IMR-90 (cell line): ENCODE measurements around the gene CHORDC1. TPM values are rescaled to one million over a fixed set of nuclear protein-coding genes. Genes with fewer than 3 reads are reported as not detected.

Experiments
- ATAC-seq: fragments of 200-7000 bp; cut with Tn5 transposase; 2 replicates; pipeline ENCODE4 v1.9.1; 2020; ENCODE audit warnings: low read depth, mild to moderate bottlenecking, moderate library complexity
- BruUV-seq: library from RNA; stranded (reverse); fragments of 400-500 nt; replicated peaks from 2 replicates; lab custom pipeline; 2021; lab: Mats Ljungman, UMichigan
- CTCF ChIA-PET: fragments of 300-600 bp; formaldehyde crosslinking; extraction: SDS; loops from one replicate; lab custom pipeline; 2021; ENCODE audit warnings: antibody characterized with exemption; lab: Yijun Ruan, JAX
- POLR2A ChIA-PET: fragments of 300-600 bp; sonication (Branson Sonifier 250); formaldehyde crosslinking; loops from one replicate; lab custom pipeline; 2022; ENCODE audit warnings: antibody characterized with exemption; ENCODE audit not compliant: unreplicated experiment; lab: Charles Lee
- DNase-seq: peaks from one replicate; pipeline ENCODE4 v3.0.0; 2013
- H2AFZ ChIP-seq: replicated peaks from 2 replicates; pipeline ENCODE3; 2013; ENCODE audit warnings: low read length, mild to moderate bottlenecking; ENCODE audit not compliant: poor library complexity
- H2AK5ac ChIP-seq: 2 replicates; pipeline ENCODE4 v1.6.1; 2013; ENCODE audit warnings: low read depth, low read length, inconsistent platforms
- H2AK9ac ChIP-seq: replicated peaks from 2 replicates; pipeline ENCODE3; 2013; ENCODE audit warnings: mild to moderate bottlenecking, low read depth, low read length, moderate library complexity; ENCODE audit not compliant: poor library complexity
- H2BK120ac ChIP-seq: 2 replicates; pipeline ENCODE4 v1.6.1; 2013; ENCODE audit warnings: low read depth, low read length, inconsistent platforms
- H2BK15ac ChIP-seq: 3 replicates; pipeline ENCODE4 v1.6.1; 2013; ENCODE audit warnings: low read depth, low read length, inconsistent platforms
- H2BK20ac ChIP-seq: 2 replicates; pipeline ENCODE4 v1.6.1; 2013; ENCODE audit warnings: low read depth, mild to moderate bottlenecking, inconsistent platforms, low read length, moderate library complexity
- H2BK5ac ChIP-seq: 2 replicates; pipeline ENCODE4 v1.6.1; 2013; ENCODE audit warnings: mild to moderate bottlenecking, low read depth, low read length, inconsistent platforms; ENCODE audit not compliant: poor library complexity, severe bottlenecking
- H3K14ac ChIP-seq: replicated peaks from 2 replicates; pipeline ENCODE4 v1.6.1; 2013; ENCODE audit warnings: low read depth, low read length, inconsistent platforms
- H3K18ac ChIP-seq: 2 replicates; pipeline ENCODE4 v1.6.1; 2013; ENCODE audit warnings: low read depth, low read length, control low read depth
- H3K23ac ChIP-seq: 2 replicates; pipeline ENCODE4 v1.6.1; 2013; ENCODE audit warnings: low read depth, low read length, inconsistent platforms
- H3K27ac ChIP-seq: 2 replicates; pipeline ENCODE4 v1.5.1; 2013; ENCODE audit warnings: mild to moderate bottlenecking, control low read depth, low read length; ENCODE audit not compliant: insufficient read depth
- H3K27me3 ChIP-seq: 2 replicates; pipeline ENCODE4 v1.6.1; 2013; ENCODE audit warnings: low read length; ENCODE audit not compliant: control insufficient read depth, insufficient read depth
- H3K36me3 ChIP-seq: 2 replicates; pipeline ENCODE4 v1.6.1; 2013; ENCODE audit warnings: low read length, mixed read lengths; ENCODE audit not compliant: control insufficient read depth, insufficient read depth
- H3K4ac ChIP-seq: 2 replicates; pipeline ENCODE4 v1.6.1; 2013; ENCODE audit warnings: low read depth, low read length, inconsistent platforms
- H3K4me1 ChIP-seq: 2 replicates; pipeline ENCODE4 v1.6.1; 2013; ENCODE audit warnings: low read length, mixed read lengths; ENCODE audit not compliant: control insufficient read depth, insufficient read depth
- H3K4me2 ChIP-seq: 2 replicates; pipeline ENCODE4 v1.6.1; 2013; ENCODE audit warnings: low read depth, mild to moderate bottlenecking, control low read depth, low read length, moderate library complexity
- H3K4me3 ChIP-seq: 2 replicates; pipeline ENCODE4 v1.5.1; 2013; ENCODE audit warnings: low read depth, mild to moderate bottlenecking, control low read depth, low read length, moderate library complexity; ENCODE audit not compliant: insufficient read depth
- H3K56ac ChIP-seq: 2 replicates; pipeline ENCODE4 v1.6.1; 2013; ENCODE audit warnings: low read length, inconsistent platforms; ENCODE audit not compliant: insufficient read depth; ENCODE audit errors: extremely low read depth
- H3K79me1 ChIP-seq, 2 experiments: 2 replicates each; pipeline ENCODE4 v1.6.1; 2013; ENCODE audit warnings: low read length in 2 of 2, inconsistent platforms in 1 of 2, low read depth in 1 of 2
- H3K9ac ChIP-seq: 2 replicates; pipeline ENCODE4 v1.6.1; 2013; ENCODE audit warnings: low read depth, low read length, control low read depth
- H3K9me1 ChIP-seq: 2 replicates; pipeline ENCODE4 v1.6.1; 2013; ENCODE audit warnings: low read length, inconsistent platforms; ENCODE audit not compliant: insufficient read depth
- H3K9me3 ChIP-seq: 2 replicates; pipeline ENCODE4 v1.6.1; 2013; ENCODE audit warnings: low read length; ENCODE audit not compliant: control insufficient read depth, insufficient read depth
- H4K20me1 ChIP-seq: 2 replicates; pipeline ENCODE4 v1.6.1; 2013; ENCODE audit warnings: low read length, inconsistent platforms; ENCODE audit not compliant: insufficient read depth
- H4K5ac ChIP-seq: 2 replicates; pipeline ENCODE4 v1.6.1; 2013; ENCODE audit warnings: mild to moderate bottlenecking, low read depth, low read length, control low read depth
- H4K8ac ChIP-seq, 2 experiments: 2 replicates each; pipeline ENCODE4 v1.6.1; 2013; ENCODE audit warnings: low read depth in 2 of 2, low read length in 2 of 2, control low read depth in 1 of 2, inconsistent platforms in 1 of 2
- H4K91ac ChIP-seq: 2 replicates; pipeline ENCODE4 v1.6.1; 2013; ENCODE audit warnings: low read depth, low read length, inconsistent platforms; ENCODE audit not compliant: insufficient read depth
- CHD1 ChIP-seq: IDR thresholded peaks from 2 replicates; pipeline ENCODE4 v1.6.1; 2012; ENCODE audit warnings: low read depth, low read length, improper control_type of control experiment
- SMC3 ChIP-seq: fragments of 150-350 bp; IDR thresholded peaks from 2 replicates; pipeline ENCODE4 v1.6.1; 2016; ENCODE audit warnings: low read depth, mild to moderate bottlenecking, antibody characterized with exemption, low read length, moderate library complexity
- WGBS, 2 experiments: methylation state at CpG; one replicate each; pipeline versions ENCODE4 v1.1.5 to v1.1.7; 2013; ENCODE audit warnings: missing lambda C conversion rate in 2 of 2; ENCODE audit not compliant: insufficient read length in 1 of 2; ENCODE audit errors: extremely low coverage in 2 of 2; 5-methylcytosine and 5-hydroxymethylcytosine counted together
- dilution Hi-C: fragments of 300-500 bp; cut with HindIII; formaldehyde crosslinking; loops from one replicate; pipeline ENCODE4 v1.14.3; 2018; ENCODE audit warnings: low sequenced_read_pairs; ENCODE audit not compliant: unreplicated experiment
- in situ Hi-C: fragments of 300-500 bp; cut with MboI; formaldehyde crosslinking; loops from 3 replicates; pipeline ENCODE4 v1.14.3; 2019; ENCODE audit warnings: low sequenced_read_pairs, inconsistent platforms, mixed read lengths
- intact Hi-C: fragments of 100-400 bp; cut with micrococcal nuclease; formaldehyde crosslinking; loops from 2 replicates; pipeline ENCODE4 v1.10.0; 2022
- polyA plus RNA-seq, 3 experiments: library from polyadenylated mRNA; depleted of rRNA; stranded (reverse); fragments of >200 nt; gene quantifications; 2 replicates each; pipeline ENCODE4 v1.2.3, GENCODE V29; 2012; ENCODE audit warnings: low replicate concordance in 1 of 3
- total RNA-seq: library from RNA; depleted of rRNA; stranded (reverse); fragments of >200 nt; gene quantifications from 2 replicates; pipeline ENCODE4 v1.2.3, GENCODE V29; 2012
- TF ChIP-seq, protein P1 (sequence below): conservative IDR thresholded peaks from 2 replicates; pipeline ENCODE4 v1.5.1; 2012; ENCODE audit warnings: mild to moderate bottlenecking, low read depth, low read length, improper control_type of control experiment

The CHORDC1 gene
- total and polyA plus RNA-seq, 2 of the 4 experiments (the other 2 are of a cell fraction), result 26.9 to 51.4 TPM

DNA sequence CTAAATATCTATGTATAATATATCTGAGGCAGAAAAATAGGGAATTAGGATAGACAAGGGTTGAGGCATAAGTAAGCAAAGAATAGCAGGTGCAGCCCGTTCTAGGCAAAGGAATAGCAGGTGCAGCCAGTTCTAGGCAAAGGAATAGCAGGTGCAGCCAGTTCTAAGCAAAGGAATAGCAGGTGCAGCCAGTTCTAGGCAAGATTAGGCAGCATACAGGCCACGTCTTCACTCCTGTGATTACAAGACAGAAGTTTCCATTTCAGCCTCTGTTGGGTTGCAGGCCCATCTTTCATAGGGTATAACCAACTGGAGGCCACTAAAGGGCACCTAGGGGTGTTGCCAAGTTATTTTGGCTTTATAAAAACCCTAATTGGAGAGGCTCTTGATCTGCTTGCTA, 28.8 kb upstream of the CHORDC1 start:
- Histone ChIP-seq H3K4me1 (no peaks in the 10 kb centered on the region), H3K9ac (no peak overlapping the region), H2BK15ac (no peak overlapping the region), H3K4me2 (no peak overlapping the region), H2BK20ac (no peak overlapping the region), H3K14ac (no peak overlapping the region), H2BK120ac (no peak overlapping the region), H4K20me1 (no peaks in the 10 kb centered on the region), H4K8ac (no peak overlapping the region), H3K27me3 (no peaks in the 10 kb centered on the region), H2AK5ac (no peak overlapping the region), H3K27ac (no peak overlapping the region), H4K5ac (no peak overlapping the region), H3K23ac (no peak overlapping the region), H2AK9ac (no peak overlapping the region), H3K18ac (no peak overlapping the region), H3K36me3 (no peaks in the 10 kb centered on the region), H3K9me1 (no peaks in the 10 kb centered on the region), H2BK5ac (no peak overlapping the region), H3K9me3 (no peaks in the 10 kb centered on the region), H3K4ac (no peak overlapping the region), H2AFZ (no peak overlapping the region), H3K56ac (no peak overlapping the region), H3K4me3 (no peak overlapping the region), H3K79me1 (no peaks in the 10 kb centered on the region), H4K91ac (no peak overlapping the region)
- intact Hi-C loops, result no loop called here
- dilution Hi-C loops, result no loop called here
- in situ Hi-C loops, result no loop called here
- 14% methylated on average over 1 of the region's 2 CpGs; no CpG with 5 or more reads in 1 of the 2 experiments for WGBS, 2 experiments
- DNase-seq (no peak), ATAC-seq (no peak)
- CTCF ChIA-PET, result no interaction called here
- no peak for TF ChIP-seq CHD1
- TF ChIP-seq, protein P1, sequence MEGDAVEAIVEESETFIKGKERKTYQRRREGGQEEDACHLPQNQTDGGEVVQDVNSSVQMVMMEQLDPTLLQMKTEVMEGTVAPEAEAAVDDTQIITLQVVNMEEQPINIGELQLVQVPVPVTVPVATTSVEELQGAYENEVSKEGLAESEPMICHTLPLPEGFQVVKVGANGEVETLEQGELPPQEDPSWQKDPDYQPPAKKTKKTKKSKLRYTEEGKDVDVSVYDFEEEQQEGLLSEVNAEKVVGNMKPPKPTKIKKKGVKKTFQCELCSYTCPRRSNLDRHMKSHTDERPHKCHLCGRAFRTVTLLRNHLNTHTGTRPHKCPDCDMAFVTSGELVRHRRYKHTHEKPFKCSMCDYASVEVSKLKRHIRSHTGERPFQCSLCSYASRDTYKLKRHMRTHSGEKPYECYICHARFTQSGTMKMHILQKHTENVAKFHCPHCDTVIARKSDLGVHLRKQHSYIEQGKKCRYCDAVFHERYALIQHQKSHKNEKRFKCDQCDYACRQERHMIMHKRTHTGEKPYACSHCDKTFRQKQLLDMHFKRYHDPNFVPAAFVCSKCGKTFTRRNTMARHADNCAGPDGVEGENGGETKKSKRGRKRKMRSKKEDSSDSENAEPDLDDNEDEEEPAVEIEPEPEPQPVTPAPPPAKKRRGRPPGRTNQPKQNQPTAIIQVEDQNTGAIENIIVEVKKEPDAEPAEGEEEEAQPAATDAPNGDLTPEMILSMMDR, result no peak
- no peak for TF ChIP-seq SMC3
- no TSS peak for BruUV-seq
- POLR2A ChIA-PET, result no interaction called here
